Calu3 (cell line): Measurements from ENCODE around the gene TCF4. TPM values are rescaled to one million over a fixed set of nuclear protein-coding genes. Genes with fewer than 3 reads are reported as not detected.

Source experiments
- BruUV-seq: library from RNA; stranded (reverse); fragments of 400-500 nt; replicated peaks from 2 replicates; lab custom pipeline; 2021; lab: Mats Ljungman, UMichigan
- CTCF ChIA-PET: fragments of 300-600 bp; sonication (Branson Sonifier 250); formaldehyde crosslinking; loops from one replicate; lab custom pipeline; 2022; ENCODE audit warnings: antibody characterized with exemption; lab: Charles Lee
- DNase-seq: peaks from one replicate; pipeline ENCODE4 v3.0.0; 2022
- H3K27ac Mint-ChIP-seq: one replicate; pipeline ENCODE4 v1.8.0; 2022; ENCODE audit warnings: mixed read lengths; ENCODE audit not compliant: unreplicated experiment
- H3K27me3 Mint-ChIP-seq: one replicate; pipeline ENCODE4 v1.8.0; 2022; ENCODE audit warnings: mixed read lengths; ENCODE audit not compliant: unreplicated experiment
- H3K36me3 Mint-ChIP-seq: one replicate; pipeline ENCODE4 v1.8.0; 2022; ENCODE audit warnings: mild to moderate bottlenecking, moderate library complexity, mixed read lengths; ENCODE audit not compliant: insufficient read depth, unreplicated experiment
- H3K4me1 Mint-ChIP-seq: one replicate; pipeline ENCODE4 v1.8.0; 2022; ENCODE audit warnings: mild to moderate bottlenecking, low read depth, mixed read lengths; ENCODE audit not compliant: unreplicated experiment
- H3K4me3 Mint-ChIP-seq: one replicate; pipeline ENCODE4 v1.8.0; 2022; ENCODE audit warnings: mild to moderate bottlenecking, low read depth, moderate library complexity, mixed read lengths; ENCODE audit not compliant: unreplicated experiment
- H3K9me3 Mint-ChIP-seq: one replicate; pipeline ENCODE4 v1.8.0; 2022; ENCODE audit warnings: low read depth, mixed read lengths; ENCODE audit not compliant: unreplicated experiment
- CTCF ChIP-seq: fragments of 200-600 bp; IDR thresholded peaks from one replicate; pipeline ENCODE4 v1.8.0; 2022; ENCODE audit warnings: antibody characterized with exemption; ENCODE audit not compliant: unreplicated experiment
- intact Hi-C: fragments of 100-400 bp; cut with micrococcal nuclease; formaldehyde crosslinking; loops from one replicate; pipeline ENCODE4 v1.10.0; 2022; ENCODE audit not compliant: unreplicated experiment
- total RNA-seq: library from RNA; stranded (reverse); gene quantifications from 2 replicates; pipeline ENCODE4 v1.2.3, GENCODE V29; 2022

Gene TCF4
- total RNA-seq, 1 experiment from 2014 or later: 0.21 TPM

DNA sequence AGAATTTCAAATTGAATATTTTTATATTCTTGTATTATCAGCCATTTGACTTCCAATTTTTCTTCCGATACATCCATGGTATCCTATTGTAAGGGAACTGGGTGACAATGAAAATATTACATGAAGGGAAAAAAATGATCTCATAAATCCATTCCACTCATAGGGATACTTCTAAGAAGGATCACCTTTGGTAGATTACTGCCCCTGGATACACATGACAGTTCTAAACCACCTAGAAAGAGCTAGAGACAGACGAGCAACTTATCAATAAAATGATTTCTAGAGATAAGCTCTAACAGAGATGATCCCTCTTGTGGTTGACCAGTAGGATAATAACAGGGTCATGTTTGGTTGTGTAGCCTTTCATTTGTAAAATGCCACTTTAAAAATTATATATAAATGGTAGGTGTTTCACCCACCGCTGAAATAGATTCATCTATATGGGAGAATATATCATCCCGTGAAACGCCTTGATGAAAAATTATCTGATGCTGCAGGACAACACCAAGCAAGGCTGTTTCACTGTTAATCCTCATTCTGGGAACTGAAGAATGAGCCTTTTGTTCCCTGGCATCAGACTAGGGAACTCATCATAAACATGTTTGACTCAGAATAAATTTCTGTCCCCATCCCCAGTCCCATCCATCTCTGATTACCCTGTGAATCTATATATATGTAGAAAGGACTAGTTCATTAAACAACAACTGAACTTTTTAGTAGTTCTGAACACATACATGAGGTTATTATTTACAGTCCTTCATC lies 180.0 kb downstream of the TCF4 start:
- H3K36me3 Mint-ChIP-seq: peaks cover 4% of the 10 kb centered on the region
- H3K9me3 Mint-ChIP-seq: no peaks in the 10 kb centered on the region
- H3K4me1 Mint-ChIP-seq: peaks cover 9% of the 10 kb centered on the region
- no TSS peak for BruUV-seq
- H3K27me3 Mint-ChIP-seq: peaks cover 33% of the 10 kb centered on the region
- DNase-seq: no peak
- TF ChIP-seq CTCF: no peak
- no peak overlapping the region for H3K27ac Mint-ChIP-seq
- intact Hi-C loops: loop anchor here (10.0 kb wide), 1 partner anchor 173 kb away; no protein-coding TSS in a partner anchor
- CTCF ChIA-PET: interaction anchor here (2.0 kb wide), 1 partner anchor 174 kb away, joined by 6 read pairs; no protein-coding TSS in a partner anchor
- no peak overlapping the region for H3K4me3 Mint-ChIP-seq

DNA sequence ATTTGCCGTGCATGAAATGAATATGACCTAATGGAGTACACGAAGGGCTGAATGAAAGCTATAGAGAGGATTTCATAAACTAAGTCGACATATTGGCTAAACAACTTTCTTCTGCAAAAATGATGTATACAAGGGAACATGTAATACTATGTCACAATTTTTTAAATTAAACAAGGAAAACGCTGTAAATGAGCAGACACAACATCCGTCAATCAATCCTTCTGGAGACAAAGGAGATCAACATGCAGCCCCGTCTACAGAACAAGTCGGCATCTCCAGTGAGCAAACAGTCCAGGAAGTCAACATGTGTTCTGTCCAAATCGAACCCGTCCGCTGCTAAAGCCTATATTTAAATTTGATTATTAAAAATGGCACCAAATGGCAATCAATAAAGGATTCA lies 180.8 kb downstream of the TCF4 start:
- CTCF ChIA-PET: interaction anchor here (2.0 kb wide), 1 partner anchor 173 kb away, joined by 6 read pairs; no protein-coding TSS in a partner anchor
- H3K9me3 Mint-ChIP-seq: no peaks in the 10 kb centered on the region
- intact Hi-C loops: loop anchor here (10.0 kb wide), 1 partner anchor 172 kb away; no protein-coding TSS in a partner anchor
- no peak overlapping the region for H3K27ac Mint-ChIP-seq
- no peak for DNase-seq
- no TSS peak for BruUV-seq
- H3K4me3 Mint-ChIP-seq: no peak overlapping the region
- peaks cover 4% of the 10 kb centered on the region for H3K36me3 Mint-ChIP-seq
- peaks cover 9% of the 10 kb centered on the region for H3K4me1 Mint-ChIP-seq
- no peak for TF ChIP-seq CTCF
- H3K27me3 Mint-ChIP-seq: peaks cover 34% of the 10 kb centered on the region

DNA sequence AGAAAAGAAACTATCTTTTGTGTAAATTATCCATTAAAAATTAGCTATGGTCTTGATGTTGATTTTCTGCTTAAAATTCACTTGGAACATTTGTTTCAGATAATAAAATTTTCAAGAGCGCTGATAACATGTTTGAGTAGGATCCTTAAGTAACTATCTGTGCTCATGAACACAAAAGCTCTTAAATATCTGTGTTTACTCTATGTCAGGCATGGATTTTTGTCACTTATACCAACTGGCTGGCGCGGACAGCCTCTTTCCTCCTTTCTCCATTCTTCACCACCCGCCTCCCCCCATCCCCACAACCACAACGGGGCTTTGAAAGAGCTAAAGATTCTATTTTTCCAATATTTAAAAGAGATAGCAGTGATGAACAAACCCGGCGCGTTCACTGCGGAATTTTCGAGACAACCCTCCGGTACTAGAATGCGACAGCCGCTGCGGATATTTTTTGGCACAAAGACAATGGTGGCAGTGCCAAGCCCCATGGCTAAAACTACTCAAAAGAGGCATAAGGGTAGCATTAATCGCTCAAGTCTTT lies 181.5 kb downstream of the TCF4 start:
- BruUV-seq: no TSS peak
- intact Hi-C loops: loop anchor here (10.0 kb wide), 1 partner anchor 172 kb away; no protein-coding TSS in a partner anchor
- CTCF ChIA-PET: no interaction called here
- DNase-seq: no peak
- Mint-ChIP-seq H3K27ac (no peak overlapping the region), H3K27me3 (peaks cover 34% of the 10 kb centered on the region), H3K4me3 (no peak overlapping the region), H3K36me3 (peaks cover 4% of the 10 kb centered on the region), H3K9me3 (no peaks in the 10 kb centered on the region), H3K4me1 (peaks cover 9% of the 10 kb centered on the region)
- no peak for TF ChIP-seq CTCF

GRCh38 chr18:55405893-55406406 lies 182.0 kb downstream of the TCF4 start:
- H3K9me3 Mint-ChIP-seq: no peaks in the 10 kb centered on the region
- H3K27ac Mint-ChIP-seq: peak overlapping the region; percentile 27
- no peak for TF ChIP-seq CTCF
- CTCF ChIA-PET: no interaction called here
- peaks cover 9% of the 10 kb centered on the region for H3K4me1 Mint-ChIP-seq
- H3K36me3 Mint-ChIP-seq: peaks cover 4% of the 10 kb centered on the region
- peak; percentile 62 for DNase-seq
- H3K4me3 Mint-ChIP-seq: no peak overlapping the region
- intact Hi-C loops: loop anchor here (10.0 kb wide), 1 partner anchor 171 kb away; no protein-coding TSS in a partner anchor
- no TSS peak for BruUV-seq
- H3K27me3 Mint-ChIP-seq: peaks cover 34% of the 10 kb centered on the region
